ENCODE measurements around the gene RELT.

The RELT gene

DNA sequence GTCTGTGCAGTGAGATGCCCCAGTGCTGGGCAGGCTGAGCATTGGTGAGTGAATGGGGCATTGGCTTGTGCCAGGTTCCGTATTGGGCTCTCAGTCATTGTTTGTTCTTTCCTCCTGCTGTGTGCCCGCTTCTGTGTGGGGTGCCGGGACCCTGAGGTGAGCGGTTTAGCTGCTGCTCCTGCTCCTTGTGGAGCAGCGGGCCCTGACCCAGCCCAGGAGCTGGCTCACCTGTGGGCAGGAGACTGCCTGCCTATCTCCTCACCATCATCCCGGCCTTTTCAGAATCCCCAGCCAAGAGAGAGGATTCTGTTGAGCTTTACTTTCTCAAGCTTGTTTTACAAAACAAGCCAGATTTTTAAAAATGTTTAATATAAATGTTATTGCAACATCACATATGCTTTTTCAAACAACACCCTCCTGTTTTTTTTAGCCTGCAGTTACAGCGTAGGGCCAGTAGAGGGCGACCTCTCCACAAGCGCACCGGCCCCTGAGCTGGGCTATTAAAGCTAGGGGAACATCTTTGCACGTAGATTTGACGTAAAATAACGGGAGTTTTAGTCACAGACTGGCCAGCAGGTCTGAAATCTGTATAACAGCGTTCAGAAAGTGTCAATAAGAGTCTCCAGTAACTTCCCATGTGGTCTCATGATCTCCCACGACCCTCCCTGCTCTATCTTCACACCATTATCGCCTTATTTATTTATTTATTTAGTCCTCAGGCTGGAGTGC lies 25.1 kb upstream of the RELT start:
- Histone ChIP-seq H3K9me3 (ENCODE audit: control insufficient read depth, low read length) (no peaks in the 10 kb centered on the region), H3K27me3 (replicated peaks; ENCODE audit: control insufficient read depth, insufficient read depth, low read length) (no peaks in the 10 kb centered on the region), H3K4me1 (ENCODE audit: control insufficient read depth, insufficient read depth, low read length) (peaks cover 10% of the 10 kb centered on the region), H3K4me3 (ENCODE audit: low read length) (no peak overlapping the region), H3K36me3 (ENCODE audit: control insufficient read depth, insufficient read depth, low read length, severe bottlenecking) (peaks cover 44% of the 10 kb centered on the region), H3K9ac (ENCODE audit: low read length) (no peak overlapping the region)
- DNase-seq (ENCODE audit: low read depth), result peak; percentile 90

DNA sequence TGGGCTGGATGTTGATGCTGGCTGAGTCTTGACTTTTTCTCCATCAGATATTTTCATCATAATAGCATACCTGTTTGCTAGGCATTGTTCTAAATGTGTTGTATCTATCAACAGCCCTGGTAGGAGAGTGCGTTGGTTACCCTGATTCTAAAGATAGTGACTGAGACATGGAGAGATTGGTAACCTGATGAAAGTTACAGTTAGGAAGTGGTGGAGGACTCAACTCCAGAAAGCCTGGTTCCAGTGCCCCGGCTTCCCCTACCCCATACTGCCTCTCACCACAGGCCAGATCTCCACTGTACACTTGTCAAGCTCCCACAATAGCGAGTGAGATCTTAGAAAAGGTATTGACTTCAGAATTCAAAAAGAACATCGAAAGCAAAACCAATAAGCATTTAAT lies 22.8 kb upstream of the RELT start:
- H3K4me3 ChIP-seq (ENCODE audit: low read length), result no peak overlapping the region
- no peaks in the 10 kb centered on the region for H3K27me3 ChIP-seq (replicated peaks; ENCODE audit: control insufficient read depth, insufficient read depth, low read length)
- H3K9ac ChIP-seq (ENCODE audit: low read length), result no peak overlapping the region
- H3K36me3 ChIP-seq (ENCODE audit: control insufficient read depth, insufficient read depth, low read length, severe bottlenecking), result peaks cover 46% of the 10 kb centered on the region
- H3K4me1 ChIP-seq (ENCODE audit: control insufficient read depth, insufficient read depth, low read length), result peaks cover 10% of the 10 kb centered on the region
- DNase-seq (ENCODE audit: low read depth), result no peak
- H3K9me3 ChIP-seq (ENCODE audit: control insufficient read depth, low read length), result no peaks in the 10 kb centered on the region

DNA sequence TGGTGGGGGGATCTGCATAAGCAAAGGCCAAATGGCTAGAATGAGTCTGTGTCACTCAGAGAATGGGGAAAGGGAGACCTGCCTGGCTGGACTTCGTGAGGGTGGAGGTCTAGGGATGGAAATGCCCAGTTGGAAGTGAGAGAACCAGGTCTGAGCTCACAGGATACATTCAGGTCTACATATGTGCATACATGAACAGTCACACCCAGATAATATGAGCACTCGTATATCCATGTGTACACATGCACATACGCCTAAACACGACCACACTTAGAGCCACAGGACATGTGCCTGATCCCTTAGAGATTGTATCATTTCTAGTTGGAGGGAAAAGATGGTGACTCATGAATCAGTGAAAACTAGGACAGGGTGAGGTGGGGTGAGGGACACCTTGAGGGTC lies 21.1 kb upstream of the RELT start:
- no peak overlapping the region for H3K4me3 ChIP-seq (ENCODE audit: low read length)
- H3K36me3 ChIP-seq (ENCODE audit: control insufficient read depth, insufficient read depth, low read length, severe bottlenecking), result peaks cover 39% of the 10 kb centered on the region
- H3K4me1 ChIP-seq (ENCODE audit: control insufficient read depth, insufficient read depth, low read length), result peaks cover 26% of the 10 kb centered on the region
- H3K27me3 ChIP-seq (replicated peaks; ENCODE audit: control insufficient read depth, insufficient read depth, low read length), result no peaks in the 10 kb centered on the region
- no peak for DNase-seq (ENCODE audit: low read depth)
- no peak overlapping the region for H3K9ac ChIP-seq (ENCODE audit: low read length)
- no peaks in the 10 kb centered on the region for H3K9me3 ChIP-seq (ENCODE audit: control insufficient read depth, low read length)

GRCh38 chr11:73356979-73357860 lies 19.0 kb upstream of the RELT start:
- no peaks in the 10 kb centered on the region for H3K27me3 ChIP-seq (replicated peaks; ENCODE audit: control insufficient read depth, insufficient read depth, low read length)
- no peaks in the 10 kb centered on the region for H3K9me3 ChIP-seq (ENCODE audit: control insufficient read depth, low read length)
- no peak overlapping the region for H3K9ac ChIP-seq (ENCODE audit: low read length)
- peaks cover 18% of the 10 kb centered on the region for H3K4me1 ChIP-seq (ENCODE audit: control insufficient read depth, insufficient read depth, low read length)
- H3K4me3 ChIP-seq (ENCODE audit: low read length), result no peak overlapping the region
- H3K36me3 ChIP-seq (ENCODE audit: control insufficient read depth, insufficient read depth, low read length, severe bottlenecking), result peaks cover 53% of the 10 kb centered on the region
- DNase-seq (ENCODE audit: low read depth), result no peak

GRCh38 chr11:73358071-73358470 lies 18.1 kb upstream of the RELT start:
- Histone ChIP-seq H3K4me3 (ENCODE audit: low read length) (no peak overlapping the region), H3K4me1 (ENCODE audit: control insufficient read depth, insufficient read depth, low read length) (peaks cover 18% of the 10 kb centered on the region), H3K9me3 (ENCODE audit: control insufficient read depth, low read length) (no peaks in the 10 kb centered on the region), H3K9ac (ENCODE audit: low read length) (no peak overlapping the region), H3K27me3 (replicated peaks; ENCODE audit: control insufficient read depth, insufficient read depth, low read length) (no peaks in the 10 kb centered on the region), H3K36me3 (ENCODE audit: control insufficient read depth, insufficient read depth, low read length, severe bottlenecking) (peaks cover 57% of the 10 kb centered on the region)
- DNase-seq (ENCODE audit: low read depth), result no peak

DNA sequence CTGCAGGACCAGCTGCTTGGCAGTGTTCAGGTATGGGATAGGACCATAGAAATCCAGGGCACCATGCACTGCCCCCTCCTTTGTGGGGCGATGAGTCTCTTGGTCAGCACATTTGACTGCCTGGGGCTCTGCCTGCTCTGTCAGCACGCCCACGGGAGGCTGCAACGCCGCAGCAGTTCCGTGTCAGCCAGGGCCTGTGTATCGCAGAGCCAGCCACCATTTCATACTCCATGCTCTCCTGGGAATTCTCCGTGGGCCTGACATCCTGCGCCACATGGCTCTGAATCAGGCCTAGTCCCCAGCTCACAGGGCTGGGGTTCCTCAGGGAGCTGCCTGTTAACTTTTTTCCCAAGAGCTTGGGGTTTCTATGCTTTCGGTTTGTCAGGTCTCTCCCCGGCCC lies 16.9 kb upstream of the RELT start:
- DNase-seq (ENCODE audit: low read depth), result no peak
- Histone ChIP-seq H3K27me3 (replicated peaks; ENCODE audit: control insufficient read depth, insufficient read depth, low read length) (no peaks in the 10 kb centered on the region), H3K9ac (ENCODE audit: low read length) (peak overlapping the region; percentile 75), H3K4me1 (ENCODE audit: control insufficient read depth, insufficient read depth, low read length) (peaks cover 18% of the 10 kb centered on the region), H3K9me3 (ENCODE audit: control insufficient read depth, low read length) (no peaks in the 10 kb centered on the region), H3K4me3 (ENCODE audit: low read length) (no peak overlapping the region), H3K36me3 (ENCODE audit: control insufficient read depth, insufficient read depth, low read length, severe bottlenecking) (peaks cover 64% of the 10 kb centered on the region)

GRCh38 chr11:73359930-73360742 lies 16.1 kb upstream of the RELT start:
- DNase-seq (ENCODE audit: low read depth), result no peak
- Histone ChIP-seq H3K4me3 (ENCODE audit: low read length) (no peak overlapping the region), H3K9me3 (ENCODE audit: control insufficient read depth, low read length) (no peaks in the 10 kb centered on the region), H3K27me3 (replicated peaks; ENCODE audit: control insufficient read depth, insufficient read depth, low read length) (no peaks in the 10 kb centered on the region), H3K9ac (ENCODE audit: low read length) (peak overlapping the region; percentile 75), H3K4me1 (ENCODE audit: control insufficient read depth, insufficient read depth, low read length) (peaks cover 18% of the 10 kb centered on the region), H3K36me3 (ENCODE audit: control insufficient read depth, insufficient read depth, low read length, severe bottlenecking) (peaks cover 72% of the 10 kb centered on the region)

GRCh38 chr11:73360743-73361369 lies 15.3 kb upstream of the RELT start:
- Histone ChIP-seq H3K9ac (ENCODE audit: low read length) (no peak overlapping the region), H3K4me1 (ENCODE audit: control insufficient read depth, insufficient read depth, low read length) (peaks cover 18% of the 10 kb centered on the region), H3K36me3 (ENCODE audit: control insufficient read depth, insufficient read depth, low read length, severe bottlenecking) (peaks cover 78% of the 10 kb centered on the region), H3K4me3 (ENCODE audit: low read length) (no peak overlapping the region), H3K9me3 (ENCODE audit: control insufficient read depth, low read length) (no peaks in the 10 kb centered on the region), H3K27me3 (replicated peaks; ENCODE audit: control insufficient read depth, insufficient read depth, low read length) (no peaks in the 10 kb centered on the region)
- DNase-seq (ENCODE audit: low read depth), result no peak

GRCh38 chr11:73361953-73362776 lies 14.0 kb upstream of the RELT start:
- H3K36me3 ChIP-seq (ENCODE audit: control insufficient read depth, insufficient read depth, low read length, severe bottlenecking), result peaks cover 71% of the 10 kb centered on the region
- no peak for DNase-seq (ENCODE audit: low read depth)

GRCh38 chr11:73363147-73363546 lies 13.1 kb upstream of the RELT start:
- Histone ChIP-seq H3K9ac (ENCODE audit: low read length) (no peak overlapping the region), H3K36me3 (ENCODE audit: control insufficient read depth, insufficient read depth, low read length, severe bottlenecking) (peaks cover 72% of the 10 kb centered on the region), H3K9me3 (ENCODE audit: control insufficient read depth, low read length) (no peaks in the 10 kb centered on the region), H3K27me3 (replicated peaks; ENCODE audit: control insufficient read depth, insufficient read depth, low read length) (no peaks in the 10 kb centered on the region), H3K4me1 (ENCODE audit: control insufficient read depth, insufficient read depth, low read length) (peaks cover 18% of the 10 kb centered on the region), H3K4me3 (ENCODE audit: low read length) (no peak overlapping the region)
- no peak for DNase-seq (ENCODE audit: low read depth)

More at GRCh38 chr11:73361953-73362776, 14.0 kb upstream of the RELT start:
- Histone ChIP-seq H3K4me3 (ENCODE audit: low read length) (no peak overlapping the region), H3K4me1 (ENCODE audit: control insufficient read depth, insufficient read depth, low read length) (peaks cover 18% of the 10 kb centered on the region), H3K9ac (ENCODE audit: low read length) (no peak overlapping the region), H3K27me3 (replicated peaks; ENCODE audit: control insufficient read depth, insufficient read depth, low read length) (no peaks in the 10 kb centered on the region), H3K9me3 (ENCODE audit: control insufficient read depth, low read length) (no peaks in the 10 kb centered on the region)
